CD4-positive, alpha-beta T cell (primary cell): ENCODE data around the gene KCNK3. TPM values are rescaled to one million over a fixed set of nuclear protein-coding genes. Genes with fewer than 3 reads are reported as not detected.

ENCODE experiments used
- ATAC-seq: fragments of 200-7000 bp; cut with Tn5 transposase; one replicate; pipeline ENCODE4 v1.10.0; 2022; ENCODE audit warnings: mild to moderate bottlenecking; ENCODE audit not compliant: poor library complexity
- CTCF ChIA-PET: fragments of 350-600 bp; sonication (Branson Sonifier 250); formaldehyde crosslinking; loops from one replicate; lab custom pipeline; 2021; ENCODE audit warnings: antibody characterized with exemption, inconsistent platforms; lab: Charles Lee
- POLR2A ChIA-PET: fragments of 350-600 bp; sonication (Branson Sonifier 250); formaldehyde crosslinking; loops from one replicate; lab custom pipeline; 2021; ENCODE audit warnings: antibody characterized with exemption, inconsistent platforms; lab: Charles Lee
- DNase-seq, 14 experiments: peaks; one replicate each; pipeline ENCODE4 v3.0.0-alpha.2; 2013 to 2020; ENCODE audit warnings: mixed read lengths in 2 of 14
- H3K27ac ChIP-seq, 2 donors: one replicate each; pipeline versions ENCODE4 v1.5.1 to v1.7.0; 2013; ENCODE audit warnings: low read length in 2 of 2, low read depth in 1 of 2, mild to moderate bottlenecking in 1 of 2
- H3K27me3 ChIP-seq, 2 experiments: 1 replicate in 1 of 2; 2 replicates in 1 of 2; pipeline versions ENCODE4 v1.6.1 to v1.7.0; 2013; ENCODE audit warnings: low read length in 2 of 2, control low read depth in 1 of 2, mild to moderate bottlenecking in 1 of 2, moderate library complexity in 1 of 2; ENCODE audit not compliant: insufficient read depth in 2 of 2, control insufficient read depth in 1 of 2
- H3K36me3 ChIP-seq: one replicate; pipeline ENCODE4 v1.6.1; 2013; ENCODE audit warnings: low read length, control low read depth; ENCODE audit not compliant: insufficient read depth
- H3K4me1 ChIP-seq: one replicate; pipeline ENCODE4 v1.6.1; 2013; ENCODE audit warnings: low read length, control low read depth; ENCODE audit not compliant: insufficient read depth
- H3K4me3 ChIP-seq: one replicate; pipeline ENCODE4 v1.5.1; 2013; ENCODE audit warnings: mild to moderate bottlenecking, low read length, moderate library complexity
- H3K9me3 ChIP-seq, 2 experiments: 1 replicate in 1 of 2; 2 replicates in 1 of 2; pipeline versions ENCODE4 v1.6.1 to v1.7.0; 2013; ENCODE audit warnings: low read length in 2 of 2, mild to moderate bottlenecking in 2 of 2, control low read depth in 1 of 2, moderate library complexity in 1 of 2; ENCODE audit not compliant: control insufficient read depth in 1 of 2, insufficient read depth in 1 of 2
- H3K27ac Mint-ChIP-seq: one replicate; pipeline ENCODE4 v1.8.0; 2020; ENCODE audit warnings: mixed read lengths
- H3K27me3 Mint-ChIP-seq: one replicate; pipeline ENCODE4 v1.8.0; 2021; ENCODE audit warnings: mixed read lengths
- H3K36me3 Mint-ChIP-seq: one replicate; pipeline ENCODE4 v1.8.0; 2021; ENCODE audit warnings: low read depth, mixed read lengths
- H3K4me1 Mint-ChIP-seq: one replicate; pipeline ENCODE4 v1.8.0; 2021; ENCODE audit warnings: low read depth, mixed read lengths
- H3K4me3 Mint-ChIP-seq: one replicate; pipeline ENCODE4 v1.8.0; 2020; ENCODE audit warnings: mild to moderate bottlenecking, mixed read lengths
- H3K9me3 Mint-ChIP-seq: one replicate; pipeline ENCODE4 v1.8.0; 2020; ENCODE audit warnings: mixed read lengths
- intact Hi-C, 2 experiments: fragments of 100-400 bp; cut with DNase I in 1 of 2; cut with micrococcal nuclease in 1 of 2; formaldehyde crosslinking; loops; one replicate each; pipeline versions ENCODE4 v1.15.1 to v1.9.0; 2023 to 2025; cut with DNase I, micrococcal nuclease
- total RNA-seq, 174 experiments: library from RNA in 2 of 174; stranded (reverse) in 2 of 174; gene quantifications; one replicate each; pipeline ENCODE4 v1.2.3 and lab custom pipeline; 2021 to 2026
- TF ChIP-seq, protein P1 (sequence below): fragments of 200-600 bp; IDR thresholded peaks from one replicate; pipeline ENCODE4 v1.8.0; 2022; ENCODE audit warnings: antibody characterized with exemption, mild to moderate bottlenecking

Gene KCNK3
- total RNA-seq, 2 experiments from 2014 or later = not detected

DNA sequence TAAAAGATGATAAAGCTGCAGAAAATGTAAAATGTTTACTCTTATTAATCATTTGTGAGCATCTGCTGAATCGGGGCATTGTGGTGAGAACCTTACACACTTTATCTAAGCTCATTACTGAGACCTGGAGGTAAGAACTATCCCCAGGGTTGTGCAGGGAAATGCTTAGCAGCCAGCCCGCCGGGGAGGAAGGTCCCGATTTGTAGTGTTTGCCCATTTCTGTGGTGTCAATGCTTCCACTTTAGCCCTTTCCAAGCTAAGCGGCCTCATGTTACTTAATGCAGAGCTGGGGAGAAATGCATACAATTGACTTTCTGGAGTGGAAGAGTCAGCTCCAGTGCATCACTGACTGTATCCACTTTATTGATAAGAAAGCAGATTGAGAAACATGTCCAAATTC is 20.8 kb upstream of the KCNK3 start:
- ATAC-seq (no peak), DNase-seq (no peak)
- Histone ChIP-seq H3K9me3 (no peaks in the 10 kb centered on the region), H3K27me3 (peaks cover 13 to 31% of the 10 kb centered on the region in 2 experiments), H3K4me1 (no peaks in the 10 kb centered on the region), H3K36me3 (no peaks in the 10 kb centered on the region), H3K27ac (no peak overlapping the region), H3K4me3 (no peak overlapping the region)
- Mint-ChIP-seq H3K9me3 (peaks cover 2% of the 10 kb centered on the region), H3K36me3 (no peaks in the 10 kb centered on the region), H3K27me3 (peaks cover 68% of the 10 kb centered on the region), H3K27ac (no peak overlapping the region), H3K4me3 (no peak overlapping the region), H3K4me1 (no peaks in the 10 kb centered on the region)
- TF ChIP-seq, protein P1, sequence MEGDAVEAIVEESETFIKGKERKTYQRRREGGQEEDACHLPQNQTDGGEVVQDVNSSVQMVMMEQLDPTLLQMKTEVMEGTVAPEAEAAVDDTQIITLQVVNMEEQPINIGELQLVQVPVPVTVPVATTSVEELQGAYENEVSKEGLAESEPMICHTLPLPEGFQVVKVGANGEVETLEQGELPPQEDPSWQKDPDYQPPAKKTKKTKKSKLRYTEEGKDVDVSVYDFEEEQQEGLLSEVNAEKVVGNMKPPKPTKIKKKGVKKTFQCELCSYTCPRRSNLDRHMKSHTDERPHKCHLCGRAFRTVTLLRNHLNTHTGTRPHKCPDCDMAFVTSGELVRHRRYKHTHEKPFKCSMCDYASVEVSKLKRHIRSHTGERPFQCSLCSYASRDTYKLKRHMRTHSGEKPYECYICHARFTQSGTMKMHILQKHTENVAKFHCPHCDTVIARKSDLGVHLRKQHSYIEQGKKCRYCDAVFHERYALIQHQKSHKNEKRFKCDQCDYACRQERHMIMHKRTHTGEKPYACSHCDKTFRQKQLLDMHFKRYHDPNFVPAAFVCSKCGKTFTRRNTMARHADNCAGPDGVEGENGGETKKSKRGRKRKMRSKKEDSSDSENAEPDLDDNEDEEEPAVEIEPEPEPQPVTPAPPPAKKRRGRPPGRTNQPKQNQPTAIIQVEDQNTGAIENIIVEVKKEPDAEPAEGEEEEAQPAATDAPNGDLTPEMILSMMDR = no peak
- POLR2A ChIA-PET = no interaction called here
- intact Hi-C loops = no loop called here
- CTCF ChIA-PET = no interaction called here

DNA sequence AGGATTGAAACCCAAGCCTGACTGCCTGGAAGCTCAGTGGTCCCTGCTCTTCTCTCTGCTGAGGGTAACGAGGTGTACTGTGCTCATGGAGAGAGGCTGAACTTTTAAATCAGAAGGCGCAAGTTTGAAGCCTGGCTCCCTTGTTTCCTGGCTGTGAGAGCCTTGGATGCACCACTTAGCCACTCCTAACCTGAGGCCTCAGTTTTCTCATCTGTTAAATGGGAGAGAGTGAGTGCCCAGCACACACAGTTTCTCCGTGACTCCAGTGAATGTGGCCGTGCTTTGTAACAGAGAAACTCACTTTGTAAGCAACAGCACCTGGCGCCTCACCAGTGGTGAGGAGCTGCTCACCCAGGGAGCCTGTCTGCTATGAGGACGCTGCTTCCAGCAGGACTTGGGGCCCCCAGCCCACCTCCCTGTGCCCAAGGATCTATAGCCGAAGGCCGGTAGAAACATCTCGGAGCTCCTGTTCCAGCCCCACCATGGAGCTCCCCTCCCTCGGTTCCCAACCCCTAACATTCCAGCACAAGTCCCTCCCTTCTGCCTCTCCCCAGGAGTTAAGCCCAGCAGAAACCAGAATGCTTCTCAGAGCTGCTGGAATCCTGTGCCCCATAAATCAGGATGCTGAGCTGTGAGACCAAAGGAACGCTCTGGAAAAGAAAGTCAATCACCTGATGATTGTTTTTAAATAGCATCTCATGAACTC is 20.3 kb upstream of the KCNK3 start:
- DNase-seq (peak in 1 of 14 experiments; percentile 12), ATAC-seq (no peak)
- Histone ChIP-seq H3K4me1 (no peaks in the 10 kb centered on the region), H3K27me3 (peaks cover 9 to 31% of the 10 kb centered on the region in 2 experiments), H3K36me3 (no peaks in the 10 kb centered on the region), H3K4me3 (no peak overlapping the region), H3K27ac (no peak overlapping the region), H3K9me3 (no peaks in the 10 kb centered on the region)
- no peaks in the 10 kb centered on the region for H3K4me1 Mint-ChIP-seq
- no peak overlapping the region for H3K4me3 Mint-ChIP-seq
- peaks cover 65% of the 10 kb centered on the region for H3K27me3 Mint-ChIP-seq
- H3K36me3 Mint-ChIP-seq = no peaks in the 10 kb centered on the region
- POLR2A ChIA-PET = no interaction called here
- H3K9me3 Mint-ChIP-seq = no peaks in the 10 kb centered on the region
- TF ChIP-seq, protein P1 = no peak
- CTCF ChIA-PET = no interaction called here
- no peak overlapping the region for H3K27ac Mint-ChIP-seq
- intact Hi-C loops = no loop called here

DNA sequence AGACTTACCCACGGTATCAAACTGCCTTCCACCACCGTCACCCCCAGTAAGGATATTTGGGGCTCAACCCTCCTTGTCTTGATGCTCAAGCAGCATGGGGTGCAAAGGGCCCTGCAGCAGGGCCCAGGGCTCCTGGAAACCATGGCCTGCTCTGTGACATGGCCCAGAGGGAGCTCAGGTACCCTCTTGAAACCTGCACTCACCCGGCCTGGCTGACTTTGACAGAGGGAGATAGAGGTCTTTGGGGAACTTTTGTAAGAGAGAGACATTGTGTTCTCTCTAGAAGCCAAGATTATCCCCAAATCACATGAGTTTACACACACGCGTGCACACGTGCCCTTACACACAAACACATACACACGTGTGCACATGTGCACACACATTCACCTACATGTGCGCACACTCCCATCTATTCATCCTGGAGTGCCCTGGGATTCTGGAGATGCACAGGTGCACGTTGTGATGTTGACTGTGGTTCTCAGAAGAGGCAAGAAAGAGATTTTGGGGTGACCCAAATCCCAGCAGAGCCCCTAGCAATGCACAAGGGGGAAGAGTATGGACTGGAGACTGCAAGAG is 19.6 kb upstream of the KCNK3 start:
- intact Hi-C loops = no loop called here
- H3K27me3 ChIP-seq = peaks cover 11 to 31% of the 10 kb centered on the region in 2 experiments
- H3K9me3 ChIP-seq = no peaks in the 10 kb centered on the region
- ChIA-PET CTCF (no interaction called here), POLR2A (no interaction called here)
- no peak overlapping the region for H3K4me3 ChIP-seq
- peaks cover 65% of the 10 kb centered on the region for H3K27me3 Mint-ChIP-seq
- no peaks in the 10 kb centered on the region for H3K4me1 ChIP-seq
- H3K36me3 Mint-ChIP-seq = no peaks in the 10 kb centered on the region
- no peaks in the 10 kb centered on the region for H3K36me3 ChIP-seq
- TF ChIP-seq, protein P1 = no peak
- H3K9me3 Mint-ChIP-seq = no peaks in the 10 kb centered on the region
- H3K4me1 Mint-ChIP-seq = no peaks in the 10 kb centered on the region
- DNase-seq = peak in 1 of 14 experiments; percentile 26
- H3K27ac Mint-ChIP-seq = no peak overlapping the region
- H3K27ac ChIP-seq = no peak overlapping the region
- no peak for ATAC-seq
- no peak overlapping the region for H3K4me3 Mint-ChIP-seq
